A673 (cell line): ENCODE data around the gene MTURN.

ENCODE experiments used
- EZH2 ChIP-seq: fragments of 200-600 bp; sonication (generic); IDR thresholded peaks from 2 replicates; pipeline ENCODE4 v1.6.1; 2017; ENCODE audit warnings: borderline replicate concordance, low read depth, mild to moderate bottlenecking, mixed read lengths, antibody characterized with exemption, low read length; ENCODE audit not compliant: poor library complexity, severe bottlenecking
- TF ChIP-seq, protein P1 (sequence below): fragments of 300-800, 200-600 bp; sonication (generic); conservative IDR thresholded peaks from 2 replicates; pipeline ENCODE4 v1.5.1; 2017; ENCODE audit warnings: low read depth, mild to moderate bottlenecking, antibody characterized with exemption, low read length, moderate library complexity, mixed read lengths

GRCh38 chr7:30142710-30143109 lies 7.9 kb downstream of the MTURN start:
- no peak for TF ChIP-seq EZH2
- TF ChIP-seq, protein P1, sequence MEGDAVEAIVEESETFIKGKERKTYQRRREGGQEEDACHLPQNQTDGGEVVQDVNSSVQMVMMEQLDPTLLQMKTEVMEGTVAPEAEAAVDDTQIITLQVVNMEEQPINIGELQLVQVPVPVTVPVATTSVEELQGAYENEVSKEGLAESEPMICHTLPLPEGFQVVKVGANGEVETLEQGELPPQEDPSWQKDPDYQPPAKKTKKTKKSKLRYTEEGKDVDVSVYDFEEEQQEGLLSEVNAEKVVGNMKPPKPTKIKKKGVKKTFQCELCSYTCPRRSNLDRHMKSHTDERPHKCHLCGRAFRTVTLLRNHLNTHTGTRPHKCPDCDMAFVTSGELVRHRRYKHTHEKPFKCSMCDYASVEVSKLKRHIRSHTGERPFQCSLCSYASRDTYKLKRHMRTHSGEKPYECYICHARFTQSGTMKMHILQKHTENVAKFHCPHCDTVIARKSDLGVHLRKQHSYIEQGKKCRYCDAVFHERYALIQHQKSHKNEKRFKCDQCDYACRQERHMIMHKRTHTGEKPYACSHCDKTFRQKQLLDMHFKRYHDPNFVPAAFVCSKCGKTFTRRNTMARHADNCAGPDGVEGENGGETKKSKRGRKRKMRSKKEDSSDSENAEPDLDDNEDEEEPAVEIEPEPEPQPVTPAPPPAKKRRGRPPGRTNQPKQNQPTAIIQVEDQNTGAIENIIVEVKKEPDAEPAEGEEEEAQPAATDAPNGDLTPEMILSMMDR, result no peak
